Osteocyte (in vitro differentiated cells): Measurements from ENCODE around the gene SLC38A1. TPM values are rescaled to one million over a fixed set of nuclear protein-coding genes. Genes with fewer than 3 reads are reported as not detected.
"Not testable (repeated sequence)": the region's sequence is repeated elsewhere in the genome, so short reads cannot be mapped to it uniquely, and the experiment has no call there.

Experiments
- DNase-seq: peaks from one replicate; pipeline ENCODE4 v3.0.0; 2021; ENCODE audit warnings: mixed read lengths; ENCODE audit not compliant: unreplicated experiment; ENCODE audit errors: extremely low spot score
- H3K27ac Mint-ChIP-seq: one replicate; pipeline ENCODE4 v1.8.0; 2021; ENCODE audit warnings: mild to moderate bottlenecking, mixed read lengths; ENCODE audit not compliant: unreplicated experiment
- H3K27me3 Mint-ChIP-seq: one replicate; pipeline ENCODE4 v1.8.0; 2021; ENCODE audit warnings: mixed read lengths; ENCODE audit not compliant: unreplicated experiment
- H3K36me3 Mint-ChIP-seq: one replicate; pipeline ENCODE4 v1.8.0; 2021; ENCODE audit warnings: mixed read lengths; ENCODE audit not compliant: unreplicated experiment
- H3K4me1 Mint-ChIP-seq: one replicate; pipeline ENCODE4 v1.8.0; 2021; ENCODE audit warnings: mixed read lengths; ENCODE audit not compliant: unreplicated experiment
- H3K4me3 Mint-ChIP-seq: one replicate; pipeline ENCODE4 v1.8.0; 2021; ENCODE audit warnings: mild to moderate bottlenecking, moderate library complexity, mixed read lengths; ENCODE audit not compliant: unreplicated experiment
- H3K9me3 Mint-ChIP-seq: one replicate; pipeline ENCODE4 v1.8.0; 2021; ENCODE audit warnings: mixed read lengths; ENCODE audit not compliant: unreplicated experiment
- total RNA-seq: library from RNA; stranded (reverse); gene quantifications from 2 replicates; pipeline ENCODE4 v1.2.1, GENCODE V29; 2021
- TF ChIP-seq, protein P1 (sequence below): fragments of 200-600 bp; sonication (generic); IDR thresholded peaks from 2 replicates; pipeline ENCODE4 v1.5.0; 2021; ENCODE audit warnings: antibody characterized with exemption, mild to moderate bottlenecking, moderate library complexity

SLC38A1 gene
- total RNA-seq, 1 donor from 2014 or later: 132 TPM

DNA sequence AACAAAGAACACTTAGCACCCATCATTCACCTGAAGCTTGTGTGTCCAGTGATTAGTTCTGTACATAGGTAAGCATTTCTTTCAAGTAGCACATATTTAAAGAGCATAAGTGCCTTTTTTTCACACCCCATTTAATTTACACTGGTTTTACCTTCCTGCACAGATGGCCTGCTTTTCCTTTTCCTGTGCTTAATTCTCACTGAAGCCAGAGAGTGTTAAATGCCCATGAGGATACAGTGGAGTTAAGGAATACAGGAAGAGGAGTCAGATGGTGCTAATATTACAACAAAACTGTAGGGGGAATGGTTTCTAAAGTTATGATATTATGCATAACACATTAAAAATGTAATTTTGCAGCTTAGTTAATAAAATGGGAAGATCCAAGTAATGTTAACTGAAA lies 31.0 kb upstream of the SLC38A1 start:
- DNase-seq: no peak
- H3K4me1 Mint-ChIP-seq: peaks cover 13% of the 10 kb centered on the region
- no peaks in the 10 kb centered on the region for H3K9me3 Mint-ChIP-seq
- H3K27ac Mint-ChIP-seq: no peak overlapping the region
- H3K4me3 Mint-ChIP-seq: no peak overlapping the region
- peaks cover 14% of the 10 kb centered on the region for H3K27me3 Mint-ChIP-seq
- no peaks in the 10 kb centered on the region for H3K36me3 Mint-ChIP-seq
- TF ChIP-seq, protein P1, sequence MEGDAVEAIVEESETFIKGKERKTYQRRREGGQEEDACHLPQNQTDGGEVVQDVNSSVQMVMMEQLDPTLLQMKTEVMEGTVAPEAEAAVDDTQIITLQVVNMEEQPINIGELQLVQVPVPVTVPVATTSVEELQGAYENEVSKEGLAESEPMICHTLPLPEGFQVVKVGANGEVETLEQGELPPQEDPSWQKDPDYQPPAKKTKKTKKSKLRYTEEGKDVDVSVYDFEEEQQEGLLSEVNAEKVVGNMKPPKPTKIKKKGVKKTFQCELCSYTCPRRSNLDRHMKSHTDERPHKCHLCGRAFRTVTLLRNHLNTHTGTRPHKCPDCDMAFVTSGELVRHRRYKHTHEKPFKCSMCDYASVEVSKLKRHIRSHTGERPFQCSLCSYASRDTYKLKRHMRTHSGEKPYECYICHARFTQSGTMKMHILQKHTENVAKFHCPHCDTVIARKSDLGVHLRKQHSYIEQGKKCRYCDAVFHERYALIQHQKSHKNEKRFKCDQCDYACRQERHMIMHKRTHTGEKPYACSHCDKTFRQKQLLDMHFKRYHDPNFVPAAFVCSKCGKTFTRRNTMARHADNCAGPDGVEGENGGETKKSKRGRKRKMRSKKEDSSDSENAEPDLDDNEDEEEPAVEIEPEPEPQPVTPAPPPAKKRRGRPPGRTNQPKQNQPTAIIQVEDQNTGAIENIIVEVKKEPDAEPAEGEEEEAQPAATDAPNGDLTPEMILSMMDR: no peak

DNA sequence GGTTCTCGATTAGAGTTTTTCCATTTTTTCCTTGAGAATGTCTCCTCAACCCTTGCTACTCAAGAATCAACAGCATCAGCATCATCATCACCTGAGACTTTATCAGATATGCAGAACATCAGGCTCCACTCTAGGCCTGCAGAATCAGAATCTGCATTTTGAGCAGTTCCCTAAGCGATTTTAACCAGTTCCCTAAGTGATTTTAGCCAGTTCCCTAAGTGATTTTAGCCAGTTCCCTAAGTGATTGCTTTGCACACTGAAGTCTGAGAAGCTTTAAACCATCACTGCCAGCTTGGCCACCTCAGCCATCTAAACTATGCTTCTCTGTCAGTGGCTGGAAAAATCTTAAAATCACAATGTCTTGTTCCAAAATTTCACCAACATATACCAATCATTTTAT lies 29.4 kb upstream of the SLC38A1 start:
- DNase-seq: no peak
- H3K36me3 Mint-ChIP-seq: no peaks in the 10 kb centered on the region
- no peak overlapping the region for H3K27ac Mint-ChIP-seq
- H3K27me3 Mint-ChIP-seq: peaks cover 8% of the 10 kb centered on the region
- no peak overlapping the region for H3K4me3 Mint-ChIP-seq
- TF ChIP-seq, protein P1: no peak
- peaks cover 13% of the 10 kb centered on the region for H3K4me1 Mint-ChIP-seq
- H3K9me3 Mint-ChIP-seq: no peaks in the 10 kb centered on the region

DNA sequence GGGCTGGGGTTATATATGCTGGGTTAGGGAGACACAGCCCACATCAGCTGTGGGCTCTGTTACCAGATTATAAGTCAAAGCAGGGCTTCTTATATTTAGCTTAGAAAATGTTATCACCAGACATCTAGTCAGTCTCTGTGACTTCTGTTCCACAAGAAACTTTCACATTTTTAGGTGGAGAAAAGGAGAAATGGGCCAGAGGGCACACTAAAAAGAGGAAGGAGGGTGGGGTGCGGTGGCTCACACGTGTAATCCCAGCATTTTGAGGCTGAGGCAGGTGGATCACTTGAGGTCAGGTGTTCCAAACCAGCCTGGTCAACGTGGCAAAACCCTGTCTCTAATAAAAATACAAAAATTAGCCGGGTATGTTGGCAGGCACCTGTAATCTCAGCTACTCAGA lies 28.0 kb upstream of the SLC38A1 start:
- H3K27me3 Mint-ChIP-seq: peaks cover 8% of the 10 kb centered on the region
- no peak overlapping the region for H3K4me3 Mint-ChIP-seq
- peaks cover 2% of the 10 kb centered on the region for H3K9me3 Mint-ChIP-seq
- TF ChIP-seq, protein P1: no peak
- peaks cover 13% of the 10 kb centered on the region for H3K4me1 Mint-ChIP-seq
- H3K27ac Mint-ChIP-seq: no peak overlapping the region
- no peaks in the 10 kb centered on the region for H3K36me3 Mint-ChIP-seq
- no peak for DNase-seq

DNA sequence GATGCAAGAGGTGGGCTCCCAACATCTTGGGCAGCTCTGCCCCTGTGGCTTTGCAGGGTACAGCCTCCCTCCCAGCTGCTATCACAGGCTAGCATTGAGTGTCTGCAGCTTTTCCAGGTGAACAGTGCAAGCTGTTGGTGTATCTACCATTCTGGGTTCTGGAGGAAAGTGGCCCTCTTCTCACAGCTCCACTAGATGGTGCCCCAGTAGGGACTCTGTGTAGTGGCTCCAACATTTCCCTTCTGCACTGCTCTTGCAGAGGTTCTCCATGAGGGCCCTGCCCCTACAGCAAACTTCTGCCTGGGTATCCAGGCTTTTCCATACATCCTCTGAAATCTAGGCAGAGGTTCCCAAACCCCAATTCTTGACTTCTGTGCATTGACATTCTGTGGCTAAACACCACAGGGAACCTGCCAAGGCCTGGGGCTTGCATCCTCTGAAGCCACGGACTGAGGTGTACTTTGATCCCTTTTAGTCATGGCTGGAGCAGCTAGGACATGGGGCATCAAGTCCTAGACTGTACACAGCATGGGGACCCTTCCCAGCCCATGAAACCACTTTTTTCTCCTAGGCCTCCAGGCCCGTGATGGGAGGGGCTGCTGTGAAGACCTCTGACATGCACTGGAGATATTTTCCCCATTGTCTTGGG lies 24.0 kb upstream of the SLC38A1 start:
- Mint-ChIP-seq H3K4me3 (no peak overlapping the region), H3K9me3 (peaks cover 16% of the 10 kb centered on the region), H3K27me3 (peaks cover 10% of the 10 kb centered on the region)

DNA sequence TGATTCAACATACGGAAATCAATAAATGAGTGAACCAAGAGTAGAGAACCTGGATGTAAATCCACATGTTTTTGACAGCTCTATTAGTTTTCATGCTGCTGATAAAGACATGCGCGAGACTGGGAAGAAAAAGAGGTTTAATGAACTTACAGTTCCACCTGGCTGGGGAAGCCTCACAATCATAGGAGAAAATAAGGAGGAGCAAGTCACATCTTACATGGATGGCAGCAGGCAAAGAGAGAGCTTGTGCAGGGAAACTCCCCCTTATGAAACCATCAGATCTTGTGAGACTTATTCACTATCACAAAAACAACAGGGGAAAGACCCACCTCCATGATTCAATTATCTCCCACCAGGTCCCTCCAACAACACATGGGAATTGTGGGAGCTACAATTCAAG lies 23.1 kb upstream of the SLC38A1 start:
- H3K4me3 Mint-ChIP-seq, H3K27ac Mint-ChIP-seq, H3K4me1 Mint-ChIP-seq, H3K36me3 Mint-ChIP-seq, H3K27me3 Mint-ChIP-seq, DNase-seq: not testable (repeated sequence)
- peaks cover 25% of the 10 kb centered on the region for H3K9me3 Mint-ChIP-seq

More for the DNA sequence above, 24.0 kb upstream of the SLC38A1 start:
- no peaks in the 10 kb centered on the region for H3K4me1 Mint-ChIP-seq
- TF ChIP-seq, protein P1: no peak
- no peak overlapping the region for H3K27ac Mint-ChIP-seq
- no peaks in the 10 kb centered on the region for H3K36me3 Mint-ChIP-seq
- no peak for DNase-seq

DNA sequence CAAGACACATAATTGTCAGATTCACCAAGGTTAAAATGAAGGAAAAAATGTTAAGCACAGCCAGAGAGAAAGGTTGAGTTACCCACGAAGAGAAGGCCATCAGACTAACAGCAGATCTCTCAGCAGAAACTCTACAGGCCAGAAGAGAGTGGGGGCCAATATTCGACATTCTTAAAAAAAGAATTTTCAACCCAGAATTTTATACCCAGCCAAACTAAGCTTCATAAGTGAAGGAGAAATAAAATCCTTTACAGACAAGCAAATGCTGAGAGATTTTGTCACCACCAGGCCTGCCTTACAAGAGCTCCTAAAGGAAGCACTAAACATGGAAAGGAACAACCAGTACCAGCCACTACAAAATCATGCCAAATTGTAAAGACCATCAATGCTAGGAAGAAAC lies 16.3 kb upstream of the SLC38A1 start:
- H3K27ac Mint-ChIP-seq, H3K4me3 Mint-ChIP-seq, H3K4me1 Mint-ChIP-seq, DNase-seq, H3K27me3 Mint-ChIP-seq: not testable (repeated sequence)
- Mint-ChIP-seq H3K9me3 (peaks cover 48% of the 10 kb centered on the region), H3K36me3 (peaks cover 11% of the 10 kb centered on the region)
